GM19438 (cell line): ENCODE measurements around the gene TIGD7.
A peak's percentile ranks its signal among the peaks of the same experiment; 100 is the strongest.
"Not testable (repeated sequence)": the region's sequence is repeated elsewhere in the genome, so short reads cannot be mapped to it uniquely, and the experiment has no call there.

Experiments
- ATAC-seq: cut with Tn5 transposase; IDR thresholded peaks from one replicate; pipeline ENCODE4 v1.9.1; 2021; ENCODE audit warnings: low read depth; ENCODE audit not compliant: unreplicated experiment

Gene TIGD7

GRCh38 chr16:3282730-3283542 lies 22.3 kb downstream of the TIGD7 start, which contains the start of gene ZNF263:
Gene ZNF263 (plus strand): TSS chr16:3283491. CDS start chr16:3283819, 328 bp downstream.
- peak; percentile 76 for ATAC-seq

- peak; percentile 21 for ATAC-seq
Measured at GRCh38 chr16:3282103-3282729, 23.0 kb downstream of the TIGD7 start.

- ATAC-seq: no peak
Measured at GRCh38 chr16:3281222-3281820, 23.9 kb downstream of the TIGD7 start.

- ATAC-seq: no peak
Measured at GRCh38 chr16:3276679-3277078, 28.6 kb downstream of the TIGD7 start.

GRCh38 chr16:3274947-3275346 lies 30.3 kb downstream of the TIGD7 start:
- no peak for ATAC-seq

- ATAC-seq: no peak
Measured at GRCh38 chr16:3274490-3274889, 30.7 kb downstream of the TIGD7 start.

- not testable (repeated sequence) for ATAC-seq
Measured at GRCh38 chr16:3271281-3271680, 33.9 kb downstream of the TIGD7 start.

GRCh38 chr16:3270718-3271117 lies 34.5 kb downstream of the TIGD7 start:
- ATAC-seq: not testable (repeated sequence)

GRCh38 chr16:3268294-3268693 lies 36.9 kb downstream of the TIGD7 start:
- no peak for ATAC-seq

- no peak for ATAC-seq
Measured at GRCh38 chr16:3266873-3267537, 38.2 kb downstream of the TIGD7 start.

- peak; percentile 85 for ATAC-seq
Measured at GRCh38 chr16:3264137-3265036, 40.8 kb downstream of the TIGD7 start.

GRCh38 chr16:3262517-3262916 lies 42.7 kb downstream of the TIGD7 start:
- ATAC-seq: no peak

GRCh38 chr16:3259836-3260235 lies 45.4 kb downstream of the TIGD7 start:
- no peak for ATAC-seq

GRCh38 chr16:3256866-3257465 lies 48.3 kb downstream of the TIGD7 start:
- no peak for ATAC-seq

GRCh38 chr16:3256146-3256865 lies 48.9 kb downstream of the TIGD7 start, which contains the start of gene MEFV:
Gene MEFV (minus strand): TSS chr16:3256633. CDS start chr16:3256587, 46 bp downstream.
- ATAC-seq: no peak

GRCh38 chr16:3254309-3254708 lies 50.9 kb downstream of the TIGD7 start:
- ATAC-seq: no peak

- ATAC-seq: no peak
Measured at GRCh38 chr16:3252967-3253366, 52.3 kb downstream of the TIGD7 start.

- ATAC-seq: no peak
Measured at GRCh38 chr16:3249451-3249850, 55.8 kb downstream of the TIGD7 start.

- ATAC-seq: no peak
Measured at GRCh38 chr16:3249020-3249419, 56.2 kb downstream of the TIGD7 start.
